ENCODE measurements around the gene FOXD1.

DNA sequence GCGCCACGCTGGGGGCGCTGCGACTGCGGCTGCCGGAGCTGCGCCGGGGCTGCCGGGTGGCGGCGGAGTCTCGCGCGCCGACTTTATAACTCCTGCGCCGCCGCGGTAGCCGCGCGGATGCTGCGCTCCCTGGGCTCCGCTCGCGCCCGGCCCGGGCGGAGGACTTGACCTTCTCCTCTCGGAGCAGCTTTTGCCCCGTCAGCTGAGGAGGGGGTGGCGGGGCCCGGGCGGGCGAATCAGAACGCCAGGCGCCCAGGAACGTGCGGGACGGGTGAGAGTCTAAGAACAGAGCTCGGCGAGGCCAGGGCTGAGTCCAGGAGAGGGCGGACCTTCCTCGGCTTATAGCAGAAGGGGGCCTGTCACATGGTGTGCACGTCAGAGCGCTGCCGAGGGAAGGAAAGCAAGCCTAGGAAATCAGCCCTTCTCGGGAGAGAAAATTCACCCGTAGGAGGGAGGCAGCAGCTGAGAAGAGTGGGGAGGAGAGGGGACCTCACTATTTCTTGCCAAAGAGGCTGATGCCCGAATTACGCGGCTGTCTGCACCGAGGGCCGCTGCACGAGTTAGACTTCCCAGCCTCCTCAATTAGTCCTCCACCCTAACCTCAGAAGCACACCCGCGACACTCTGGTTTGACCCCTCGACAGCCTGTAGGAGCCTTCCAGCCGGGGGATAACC lies at the start of gene FOXD1:
- TF ChIP-seq POLR2A (IDR thresholded peaks at IDR 0.05; ENCODE audit: low read depth, low read length) = no peak
- no peak for TF ChIP-seq POLR2AphosphoS5 (IDR thresholded peaks at IDR 0.05; ENCODE audit: low read depth, low read length)
